ENCODE results near the gene ALDH1A2.

GRCh38 chr15:57973534-57973933 lies 92.0 kb downstream of the ALDH1A2 start:
- no peak for TF ChIP-seq CTCF (IDR thresholded peaks at IDR 0.05)
- no peak for TF ChIP-seq EP300 (IDR thresholded peaks at IDR 0.05)

All from tibial nerve (tissue), 4 donors.